BJ (cell line): ENCODE results near the gene HK3. TPM values are rescaled to one million over a fixed set of nuclear protein-coding genes. Genes with fewer than 3 reads are reported as not detected.

Experiments
- CTCF ChIA-PET: fragments of 350-600 bp; formaldehyde crosslinking; extraction: SDS; loops from one replicate; lab custom pipeline; 2021; ENCODE audit warnings: antibody characterized with exemption, inconsistent platforms; lab: Yijun Ruan, JAX
- POLR2A ChIA-PET: fragments of 300-600 bp; sonication (Branson Sonifier 250); formaldehyde crosslinking; extraction: SDS; loops from one replicate; lab custom pipeline; 2021; ENCODE audit warnings: antibody characterized with exemption; lab: Charles Lee
- DNase-seq: peaks from one replicate; pipeline ENCODE4 v3.0.0-alpha.2; 2011; ENCODE audit warnings: low read depth
- H3K27me3 ChIP-seq: 2 replicates; pipeline ENCODE4 v1.6.0; 2011; ENCODE audit warnings: low read length; ENCODE audit not compliant: control insufficient read depth, insufficient read depth
- H3K36me3 ChIP-seq: 2 replicates; pipeline ENCODE4 v1.5.1; 2011; ENCODE audit warnings: low read length; ENCODE audit not compliant: control insufficient read depth, insufficient read depth
- H3K4me3 ChIP-seq: 2 replicates; pipeline ENCODE4 v1.5.1; 2011; ENCODE audit warnings: low read depth, mild to moderate bottlenecking, control low read depth, low read length
- polyA plus RNA-seq: library from polyadenylated mRNA; depleted of rRNA; stranded (reverse); fragments of >200 nt; gene quantifications from 2 replicates; pipeline ENCODE4 v1.2.3, GENCODE V29; 2011
- TF ChIP-seq, protein P1 (sequence below): IDR thresholded peaks from 2 replicates; pipeline ENCODE4 v1.5.1; 2011; ENCODE audit warnings: low read depth, mild to moderate bottlenecking, control low read depth, inconsistent platforms, low read length, moderate library complexity; ENCODE audit not compliant: insufficient read depth

HK3 gene
- polyA plus RNA-seq, 1 experiment: not detected

DNA sequence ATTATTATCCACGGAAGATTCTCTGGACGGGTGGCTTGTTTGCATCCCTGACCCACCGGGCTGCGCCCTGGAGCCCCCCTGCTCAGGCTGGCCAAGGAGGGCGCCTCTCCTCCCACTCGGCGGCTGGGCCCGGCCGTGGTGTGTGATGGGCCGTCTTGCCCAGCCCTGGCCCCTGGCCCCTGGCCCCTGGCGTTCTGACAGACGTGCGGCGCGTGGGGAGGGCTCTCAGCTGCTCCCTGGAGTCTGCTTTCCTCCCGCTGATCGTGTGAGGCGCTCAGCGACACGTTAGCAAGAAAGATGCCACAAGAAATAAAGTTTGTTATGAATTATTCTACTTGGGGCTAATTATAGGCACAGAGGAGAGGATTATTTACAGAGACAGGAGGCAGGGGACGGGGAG is 55.5 kb downstream of the HK3 start:
- DNase-seq: no peak
- TF ChIP-seq, protein P1, sequence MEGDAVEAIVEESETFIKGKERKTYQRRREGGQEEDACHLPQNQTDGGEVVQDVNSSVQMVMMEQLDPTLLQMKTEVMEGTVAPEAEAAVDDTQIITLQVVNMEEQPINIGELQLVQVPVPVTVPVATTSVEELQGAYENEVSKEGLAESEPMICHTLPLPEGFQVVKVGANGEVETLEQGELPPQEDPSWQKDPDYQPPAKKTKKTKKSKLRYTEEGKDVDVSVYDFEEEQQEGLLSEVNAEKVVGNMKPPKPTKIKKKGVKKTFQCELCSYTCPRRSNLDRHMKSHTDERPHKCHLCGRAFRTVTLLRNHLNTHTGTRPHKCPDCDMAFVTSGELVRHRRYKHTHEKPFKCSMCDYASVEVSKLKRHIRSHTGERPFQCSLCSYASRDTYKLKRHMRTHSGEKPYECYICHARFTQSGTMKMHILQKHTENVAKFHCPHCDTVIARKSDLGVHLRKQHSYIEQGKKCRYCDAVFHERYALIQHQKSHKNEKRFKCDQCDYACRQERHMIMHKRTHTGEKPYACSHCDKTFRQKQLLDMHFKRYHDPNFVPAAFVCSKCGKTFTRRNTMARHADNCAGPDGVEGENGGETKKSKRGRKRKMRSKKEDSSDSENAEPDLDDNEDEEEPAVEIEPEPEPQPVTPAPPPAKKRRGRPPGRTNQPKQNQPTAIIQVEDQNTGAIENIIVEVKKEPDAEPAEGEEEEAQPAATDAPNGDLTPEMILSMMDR: no peak
- no peaks in the 10 kb centered on the region for H3K36me3 ChIP-seq
- peaks cover 7% of the 10 kb centered on the region for H3K27me3 ChIP-seq
- ChIA-PET CTCF (interaction anchor here (1.0 kb wide), 1 partner anchor 26 kb away, joined by 3 read pairs; no protein-coding TSS in a partner anchor), POLR2A (no interaction called here)
- no peak overlapping the region for H3K4me3 ChIP-seq

DNA sequence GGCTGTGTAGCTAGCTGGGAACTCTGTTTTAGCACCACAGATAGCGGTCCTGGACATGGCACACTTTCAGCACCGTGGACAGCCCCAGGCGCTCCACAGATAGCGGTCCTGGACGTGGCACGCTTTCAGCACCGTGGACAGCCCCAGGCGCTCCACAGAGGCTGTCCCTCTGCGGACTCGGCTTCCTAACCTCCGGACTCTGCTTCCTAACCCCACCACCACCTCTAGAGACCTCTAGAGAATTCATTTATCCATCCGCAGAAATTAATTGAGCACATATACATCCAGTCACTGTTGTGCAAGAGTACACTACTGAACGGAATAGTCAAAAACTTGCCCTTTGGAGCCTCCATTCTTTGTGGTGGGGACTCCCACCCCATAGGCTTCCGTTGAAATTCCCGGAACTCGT is 61.4 kb downstream of the HK3 start:
- CTCF ChIA-PET: no interaction called here
- no peaks in the 10 kb centered on the region for H3K36me3 ChIP-seq
- H3K4me3 ChIP-seq: no peak overlapping the region
- 0 out of 2 replicates have a peak, but pooled peaks cover 2% of the 10 kb centered on the region for H3K27me3 ChIP-seq
- no peak for DNase-seq
- POLR2A ChIA-PET: no interaction called here
- TF ChIP-seq, protein P1: no peak

DNA sequence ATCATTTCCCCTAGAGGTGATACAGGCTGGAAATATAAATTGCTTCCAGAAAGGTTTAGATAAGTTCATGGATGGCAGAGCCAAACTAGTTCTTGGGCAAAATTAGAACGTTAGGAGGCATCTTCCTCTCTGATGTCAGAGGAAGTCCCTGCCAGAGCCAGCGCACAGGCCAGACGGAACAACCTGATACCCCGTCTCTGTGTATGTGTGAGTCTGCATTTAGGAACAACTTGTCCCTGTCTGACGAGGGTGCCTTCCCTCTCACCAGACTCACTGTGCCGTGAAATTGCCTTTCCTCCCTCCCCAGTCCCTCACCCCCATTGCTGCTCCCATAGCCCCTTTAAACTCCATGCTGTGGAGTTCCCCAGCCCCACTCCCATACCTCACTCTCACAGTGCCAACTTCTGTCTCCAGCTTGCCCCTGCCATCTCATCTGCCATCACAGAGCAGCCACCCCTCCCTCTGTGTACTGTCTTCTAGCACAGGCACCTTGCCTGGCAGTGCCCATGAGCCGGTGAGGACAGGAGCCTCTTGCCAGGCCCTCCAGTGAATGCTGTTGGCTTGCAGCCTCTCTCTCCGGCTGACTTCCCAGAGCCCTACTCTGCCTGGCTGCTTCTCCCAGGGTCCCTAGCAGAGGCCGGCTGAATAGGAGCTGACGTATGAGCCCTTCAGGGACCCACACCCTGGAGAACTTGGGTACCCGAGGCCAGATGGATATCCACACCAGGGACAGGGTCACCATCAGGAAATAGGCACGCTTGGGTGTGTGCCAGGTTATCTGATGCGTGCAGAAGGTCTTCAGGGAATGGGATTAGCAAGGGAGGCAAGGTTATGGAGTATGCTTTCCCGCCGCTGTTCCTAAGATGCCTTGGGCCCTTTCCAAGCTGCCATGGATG is 62.1 kb downstream of the HK3 start:
- ChIA-PET POLR2A (no interaction called here), CTCF (no interaction called here)
- no peak overlapping the region for H3K4me3 ChIP-seq
- TF ChIP-seq, protein P1: no peak
- DNase-seq: no peak
- 0 out of 2 replicates have a peak, but pooled peaks cover 2% of the 10 kb centered on the region for H3K27me3 ChIP-seq
- no peaks in the 10 kb centered on the region for H3K36me3 ChIP-seq

DNA sequence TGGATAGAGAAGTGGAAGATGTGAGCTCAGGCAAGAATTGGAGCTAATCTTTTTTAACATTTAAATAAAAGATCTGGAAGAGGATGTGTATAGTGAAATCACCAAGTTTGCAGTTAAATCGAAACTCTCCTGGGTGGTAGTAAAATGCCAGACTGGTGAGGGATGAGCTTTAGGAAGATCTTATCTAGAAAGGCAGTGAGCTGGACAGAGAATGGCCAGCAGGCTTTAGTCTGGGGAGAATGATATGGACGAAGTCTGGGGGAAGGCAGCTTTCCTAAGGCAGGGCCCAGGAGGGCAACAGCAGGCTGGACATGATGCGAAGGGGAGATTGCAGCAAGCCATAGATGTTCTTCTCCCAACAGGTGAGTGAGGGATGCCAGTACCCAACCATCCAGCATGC is 63.2 kb downstream of the HK3 start:
- peaks cover 6% of the 10 kb centered on the region; the same call in 1 of the 2 replicates for H3K27me3 ChIP-seq
- H3K4me3 ChIP-seq: no peak overlapping the region
- DNase-seq: no peak
- H3K36me3 ChIP-seq: no peaks in the 10 kb centered on the region
- TF ChIP-seq, protein P1: no peak
- CTCF ChIA-PET: interaction anchor here (1.0 kb wide), 1 partner anchor 10 kb away, joined by 4 read pairs; no protein-coding TSS in a partner anchor
- POLR2A ChIA-PET: no interaction called here

DNA sequence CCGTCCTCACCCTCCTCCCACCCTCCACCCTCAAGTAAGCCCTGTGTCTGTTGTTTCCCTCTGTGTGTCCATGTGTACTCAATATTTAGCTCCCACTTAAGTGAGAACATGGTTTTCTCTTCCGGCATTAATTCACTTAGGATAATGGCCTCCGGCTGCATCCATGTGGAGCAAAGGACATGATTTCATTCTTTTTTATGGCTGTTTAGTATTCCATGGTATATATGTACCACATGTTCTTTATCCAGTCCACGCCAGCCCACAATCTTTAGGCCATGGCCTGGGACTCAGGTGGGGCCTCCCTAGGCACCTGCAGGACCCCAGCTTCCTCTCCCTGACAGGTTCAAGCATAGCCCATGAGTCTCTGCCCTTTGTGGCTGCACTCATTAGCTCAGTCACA is 65.9 kb downstream of the HK3 start:
- TF ChIP-seq, protein P1: no peak
- H3K36me3 ChIP-seq: no peaks in the 10 kb centered on the region
- H3K4me3 ChIP-seq: no peak overlapping the region
- peaks cover 6% of the 10 kb centered on the region; the same call in 1 of the 2 replicates for H3K27me3 ChIP-seq
- ChIA-PET CTCF (no interaction called here), POLR2A (no interaction called here)
- no peak for DNase-seq
